DND-41 (cell line): ENCODE measurements around the gene TCF4.

ENCODE experiments used
- ATAC-seq: fragments of 200-7000 bp; cut with Tn5 transposase; 3 replicates; pipeline ENCODE4 v1.9.1; 2021; ENCODE audit warnings: low read depth; ENCODE audit not compliant: insufficient read depth
- DNase-seq: peaks from one replicate; pipeline ENCODE4 v3.0.0-alpha.2; 2020
- H2AFZ ChIP-seq: 2 replicates; pipeline ENCODE4 v1.6.0; 2012; ENCODE audit warnings: low read depth, low read length
- H3K27ac ChIP-seq: 2 replicates; pipeline ENCODE4 v1.5.1; 2012; ENCODE audit warnings: low read length, inconsistent platforms
- H3K27me3 ChIP-seq: fragments of 200-600 bp; sonication (generic); 2 replicates; pipeline ENCODE4 v1.6.0; 2012; ENCODE audit warnings: low read length, mild to moderate bottlenecking, inconsistent platforms; ENCODE audit not compliant: insufficient read depth, poor library complexity
- H3K36me3 ChIP-seq: 2 replicates; pipeline ENCODE4 v1.5.1; 2012; ENCODE audit warnings: low read length, inconsistent platforms; ENCODE audit not compliant: insufficient read depth
- H3K4me1 ChIP-seq: 2 replicates; pipeline ENCODE4 v1.5.1; 2012; ENCODE audit warnings: mild to moderate bottlenecking, low read length; ENCODE audit not compliant: insufficient read depth
- H3K4me2 ChIP-seq: 2 replicates; pipeline ENCODE4 v1.6.0; 2012; ENCODE audit warnings: mild to moderate bottlenecking, moderate library complexity, low read length, inconsistent platforms; ENCODE audit not compliant: insufficient read depth
- H3K4me3 ChIP-seq, 2 experiments: fragments of 200-600 bp in 1 of 2; shearing (Covaris generic) in 1 of 2; 2 replicates each; pipeline ENCODE4 v1.5.1; 2012 to 2016; ENCODE audit warnings: inconsistent platforms in 2 of 2, low read length in 2 of 2, mild to moderate bottlenecking in 2 of 2, low read depth in 1 of 2, moderate library complexity in 1 of 2
- H3K79me2 ChIP-seq: 2 replicates; pipeline ENCODE4 v1.6.0; 2012; ENCODE audit warnings: low read length, inconsistent platforms; ENCODE audit not compliant: insufficient read depth
- H3K9ac ChIP-seq: 2 replicates; pipeline ENCODE4 v1.6.0; 2012; ENCODE audit warnings: low read depth, mild to moderate bottlenecking, inconsistent platforms, low read length, moderate library complexity
- H3K9me3 ChIP-seq: 2 replicates; pipeline ENCODE4 v1.5.1; 2012; ENCODE audit warnings: low read length, moderate library complexity, mild to moderate bottlenecking, inconsistent platforms; ENCODE audit not compliant: insufficient read depth, severe bottlenecking
- H4K20me1 ChIP-seq: 2 replicates; pipeline ENCODE4 v1.6.0; 2012; ENCODE audit warnings: low read length; ENCODE audit not compliant: insufficient read depth
- EZH2 ChIP-seq: IDR thresholded peaks from 3 replicates; pipeline ENCODE4 v1.6.1; 2012; ENCODE audit warnings: borderline replicate concordance, low read depth, mild to moderate bottlenecking, moderate library complexity, low read length, inconsistent platforms; ENCODE audit not compliant: severe bottlenecking
- TF ChIP-seq, protein P1 (sequence below): IDR thresholded peaks from 2 replicates; pipeline ENCODE4 v1.5.1; 2012; ENCODE audit warnings: borderline replicate concordance, low read length, moderate library complexity, mild to moderate bottlenecking; ENCODE audit not compliant: poor library complexity, severe bottlenecking; ENCODE audit errors: extremely low read depth

Gene TCF4

DNA sequence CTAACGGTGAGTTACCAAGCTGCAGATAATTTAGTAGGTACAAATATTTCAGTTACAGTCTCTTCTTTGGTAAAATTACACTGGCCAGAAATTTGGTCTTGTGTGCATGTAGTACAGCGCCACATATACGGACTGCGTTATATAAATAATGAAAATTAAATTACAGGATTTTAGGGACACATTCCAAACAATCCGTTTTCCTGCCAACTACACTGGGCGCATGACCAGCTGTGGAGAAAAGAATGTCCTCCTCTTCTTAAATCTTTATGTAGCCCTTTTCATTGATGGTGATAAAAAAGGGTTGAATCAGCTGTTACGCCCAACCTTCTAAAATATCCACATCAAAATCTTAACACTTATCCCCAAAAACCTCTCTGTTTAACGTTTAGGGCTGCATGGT lies 37.5 kb downstream of the TCF4 start:
- H3K4me3 ChIP-seq: no peak overlapping the region
- 0 out of 2 replicates have a peak, but pooled peaks cover 3% of the 10 kb centered on the region for H3K36me3 ChIP-seq
- H3K4me2 ChIP-seq: no peak overlapping the region
- no peaks in the 10 kb centered on the region for H3K79me2 ChIP-seq
- H3K27ac ChIP-seq: no peak overlapping the region
- H3K9ac ChIP-seq: no peak overlapping the region
- H4K20me1 ChIP-seq: no peaks in the 10 kb centered on the region
- H3K27me3 ChIP-seq: no peaks in the 10 kb centered on the region
- no peak for TF ChIP-seq EZH2
- TF ChIP-seq, protein P1, sequence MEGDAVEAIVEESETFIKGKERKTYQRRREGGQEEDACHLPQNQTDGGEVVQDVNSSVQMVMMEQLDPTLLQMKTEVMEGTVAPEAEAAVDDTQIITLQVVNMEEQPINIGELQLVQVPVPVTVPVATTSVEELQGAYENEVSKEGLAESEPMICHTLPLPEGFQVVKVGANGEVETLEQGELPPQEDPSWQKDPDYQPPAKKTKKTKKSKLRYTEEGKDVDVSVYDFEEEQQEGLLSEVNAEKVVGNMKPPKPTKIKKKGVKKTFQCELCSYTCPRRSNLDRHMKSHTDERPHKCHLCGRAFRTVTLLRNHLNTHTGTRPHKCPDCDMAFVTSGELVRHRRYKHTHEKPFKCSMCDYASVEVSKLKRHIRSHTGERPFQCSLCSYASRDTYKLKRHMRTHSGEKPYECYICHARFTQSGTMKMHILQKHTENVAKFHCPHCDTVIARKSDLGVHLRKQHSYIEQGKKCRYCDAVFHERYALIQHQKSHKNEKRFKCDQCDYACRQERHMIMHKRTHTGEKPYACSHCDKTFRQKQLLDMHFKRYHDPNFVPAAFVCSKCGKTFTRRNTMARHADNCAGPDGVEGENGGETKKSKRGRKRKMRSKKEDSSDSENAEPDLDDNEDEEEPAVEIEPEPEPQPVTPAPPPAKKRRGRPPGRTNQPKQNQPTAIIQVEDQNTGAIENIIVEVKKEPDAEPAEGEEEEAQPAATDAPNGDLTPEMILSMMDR: no peak
- DNase-seq: no peak
- H3K4me1 ChIP-seq: no peaks in the 10 kb centered on the region
- ATAC-seq: no peak
- no peaks in the 10 kb centered on the region for H3K9me3 ChIP-seq
- no peak overlapping the region for H2AFZ ChIP-seq

DNA sequence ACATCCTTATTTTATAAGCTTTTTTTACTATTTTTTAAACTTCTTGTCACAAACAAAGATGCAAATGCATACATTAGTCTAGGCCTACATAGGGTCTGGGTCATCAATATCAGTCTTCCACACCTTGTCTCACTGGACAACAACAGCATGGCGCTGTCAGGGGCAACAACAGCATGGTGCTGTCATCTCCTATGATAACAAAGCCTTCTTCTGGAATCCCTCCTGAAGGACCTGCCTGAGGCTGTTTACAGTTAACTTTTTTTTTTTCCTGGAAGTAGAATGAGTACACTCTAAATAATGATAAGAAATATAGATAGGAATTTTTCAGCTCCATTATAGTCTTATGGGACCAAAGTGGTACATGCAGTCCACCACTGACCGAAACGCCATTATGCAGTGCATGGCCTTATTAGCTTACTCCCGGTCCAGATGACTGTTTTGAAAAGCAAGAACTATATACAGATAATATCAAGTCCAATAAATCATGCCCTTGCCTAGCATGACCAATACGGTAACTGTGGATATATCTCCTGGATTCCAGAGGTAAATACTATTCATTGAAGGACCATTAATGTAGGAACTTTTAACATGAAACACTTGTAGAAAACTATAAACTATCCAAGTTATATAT lies 38.4 kb downstream of the TCF4 start:
- TF ChIP-seq, protein P1: no peak
- TF ChIP-seq EZH2: no peak
- H3K9ac ChIP-seq: no peak overlapping the region
- no peak for ATAC-seq
- H3K4me1 ChIP-seq: no peaks in the 10 kb centered on the region
- H4K20me1 ChIP-seq: peaks cover 3% of the 10 kb centered on the region; the same call in 1 of the 2 replicates
- no peak overlapping the region for H3K4me2 ChIP-seq
- no peak for DNase-seq
- H3K36me3 ChIP-seq: 0 out of 2 replicates have a peak, but pooled peaks cover 3% of the 10 kb centered on the region
- H3K9me3 ChIP-seq: no peaks in the 10 kb centered on the region
- no peak overlapping the region for H3K27ac ChIP-seq
- no peaks in the 10 kb centered on the region for H3K79me2 ChIP-seq
- no peaks in the 10 kb centered on the region for H3K27me3 ChIP-seq
- H3K4me3 ChIP-seq: no peak overlapping the region
- no peak overlapping the region for H2AFZ ChIP-seq

DNA sequence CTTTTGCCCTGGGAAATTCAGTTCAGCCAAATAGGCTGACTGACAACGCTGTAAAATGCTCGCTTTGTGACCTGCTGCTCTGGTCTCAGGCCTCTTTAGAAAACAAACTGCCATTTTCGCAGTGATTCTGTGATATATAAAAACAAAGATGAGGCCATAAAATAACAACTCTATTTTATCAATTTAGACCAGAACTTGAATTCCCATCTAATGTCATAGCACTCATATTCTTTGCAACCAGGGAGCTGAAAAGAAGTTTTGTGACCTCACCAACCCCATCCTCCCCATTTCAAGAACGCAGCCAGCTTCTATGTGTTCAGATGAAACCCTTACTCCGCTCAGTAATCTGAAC lies 40.3 kb downstream of the TCF4 start:
- Histone ChIP-seq H3K9ac (no peak overlapping the region), H3K27ac (no peak overlapping the region), H3K27me3 (no peaks in the 10 kb centered on the region), H2AFZ (no peak overlapping the region), H3K4me3 (no peak overlapping the region), H3K9me3 (no peaks in the 10 kb centered on the region), H3K36me3 (0 out of 2 replicates have a peak, but pooled peaks cover 3% of the 10 kb centered on the region), H3K4me1 (no peaks in the 10 kb centered on the region), H3K4me2 (no peak overlapping the region), H3K79me2 (no peaks in the 10 kb centered on the region), H4K20me1 (peaks cover 3% of the 10 kb centered on the region; the same call in 1 of the 2 replicates)
- DNase-seq: no peak
- TF ChIP-seq EZH2: no peak
- ATAC-seq: no peak

DNA sequence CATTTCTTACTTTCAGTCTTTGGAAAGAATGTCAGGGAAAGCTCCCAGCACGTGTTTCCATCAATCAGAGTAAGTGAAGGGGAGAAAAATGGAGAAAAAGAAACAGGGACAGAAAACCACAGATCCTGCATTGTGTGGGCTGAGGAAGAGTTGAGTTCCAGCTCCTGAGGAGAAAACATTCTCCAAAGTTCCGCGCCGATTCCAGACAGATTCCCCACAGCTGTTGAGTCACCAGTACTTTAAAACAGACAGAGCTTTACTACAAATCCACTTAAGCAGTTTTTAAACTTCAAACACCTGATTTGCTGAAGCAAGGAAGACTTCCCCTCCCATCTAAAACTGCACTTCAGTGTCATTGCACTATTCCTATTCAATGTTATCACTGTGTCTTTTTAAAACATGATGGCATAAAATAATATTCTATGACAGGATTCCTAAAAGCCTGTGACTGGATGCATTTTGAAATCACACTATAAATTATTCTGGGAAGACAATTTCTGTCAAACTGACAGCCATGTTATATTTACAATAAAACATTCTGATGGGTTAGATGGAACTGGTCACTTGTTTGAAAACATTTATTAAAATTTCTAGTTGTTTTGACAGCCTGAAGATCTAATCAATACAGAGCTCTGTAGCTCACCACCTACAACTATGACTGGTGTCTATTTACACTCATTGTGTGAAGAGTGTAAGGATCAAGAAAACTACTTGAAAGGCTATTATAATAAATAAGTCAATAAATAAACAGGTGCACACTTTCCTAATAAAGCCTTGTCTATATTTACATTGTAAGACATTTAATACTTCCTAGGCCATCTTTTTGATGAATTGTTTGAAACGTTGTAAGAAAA lies 40.9 kb downstream of the TCF4 start:
- ATAC-seq: no peak
- H4K20me1 ChIP-seq: peaks cover 3% of the 10 kb centered on the region; the same call in 1 of the 2 replicates
- H3K36me3 ChIP-seq: 0 out of 2 replicates have a peak, but pooled peaks cover 3% of the 10 kb centered on the region
- TF ChIP-seq EZH2: no peak
- TF ChIP-seq, protein P1: no peak
- H3K9ac ChIP-seq: no peak overlapping the region
- H3K27me3 ChIP-seq: no peaks in the 10 kb centered on the region
- DNase-seq: no peak
- H3K9me3 ChIP-seq: no peaks in the 10 kb centered on the region
- no peak overlapping the region for H3K27ac ChIP-seq
- no peak overlapping the region for H3K4me3 ChIP-seq
- no peaks in the 10 kb centered on the region for H3K79me2 ChIP-seq
- H3K4me2 ChIP-seq: no peak overlapping the region
- no peak overlapping the region for H2AFZ ChIP-seq
- no peaks in the 10 kb centered on the region for H3K4me1 ChIP-seq
